A549 (cell line): Measurements from ENCODE around the gene TUBB1. TPM values are rescaled to one million over a fixed set of nuclear protein-coding genes. Genes with fewer than 3 reads are reported as not detected.
"Not testable (repeated sequence)": the region's sequence is repeated elsewhere in the genome, so short reads cannot be mapped to it uniquely, and the experiment has no call there.

Source experiments
- ATAC-seq, 2 experiments: fragments of 200-7000 bp in 1 of 2; fragments of >200 bp in 1 of 2; cut with Nextera tagmentation in 1 of 2; cut with Tn5 transposase in 1 of 2; 3 replicates each; pipeline versions ENCODE4 v1.8.0 to v1.9.1; 2018 to 2020; ENCODE audit warnings: mild to moderate bottlenecking in 1 of 2, moderate library complexity in 1 of 2
- CTCF ChIA-PET: fragments of 300-600 bp; sonication (Branson Sonifier 250); formaldehyde crosslinking; extraction: SDS; loops from one replicate; lab custom pipeline; 2021; ENCODE audit warnings: antibody characterized with exemption, inconsistent platforms; lab: Yijun Ruan, JAX
- POLR2A ChIA-PET: fragments of 350-600 bp; formaldehyde crosslinking; extraction: SDS; loops from one replicate; lab custom pipeline; 2021; ENCODE audit warnings: antibody characterized with exemption, inconsistent platforms; lab: Yijun Ruan, JAX
- DNase-seq, 2 experiments: peaks; one replicate each; pipeline versions ENCODE4 v3.0.0 to v3.0.0-alpha.2; 2011 to 2016; ENCODE audit warnings: low read depth in 1 of 2, low spot score in 1 of 2
- FAIRE-seq: peaks from 2 replicates; lab custom pipeline; 2011; peaks lifted over from hg19 to GRCh38; lab: Jason Lieb, UNC
- H3K27ac ChIP-seq, 2 experiments: fragments of >200 bp; sonication (Bioruptor Twin); formaldehyde crosslinking; 3 replicates each; pipeline ENCODE4 v1.5.1; 2016 to 2017
- H3K4me1 ChIP-seq: fragments of >200 bp; sonication (Bioruptor Twin); formaldehyde crosslinking; 3 replicates; pipeline ENCODE4 v1.6.1; 2016
- H3K4me2 ChIP-seq: fragments of >200 bp; sonication (Bioruptor Twin); formaldehyde crosslinking; 3 replicates; pipeline ENCODE4 v1.6.1; 2016
- H3K4me3 ChIP-seq: fragments of >200 bp; sonication (Bioruptor Twin); formaldehyde crosslinking; 3 replicates; pipeline ENCODE4 v1.5.1; 2016
- H3K9me3 ChIP-seq: fragments of >200 bp; sonication (Bioruptor Twin); formaldehyde crosslinking; 3 replicates; pipeline ENCODE4 v1.6.1; 2016
- BHLHE40 ChIP-seq: IDR thresholded peaks from 2 replicates; pipeline ENCODE4 v1.6.1; 2012; ENCODE audit warnings: low read depth, low read length, inconsistent platforms
- CBX2 ChIP-seq: fragments of 200-600 bp; sonication (generic); IDR thresholded peaks from 2 replicates; pipeline ENCODE4 v1.6.1; 2016; ENCODE audit warnings: low read depth, mild to moderate bottlenecking, borderline replicate concordance
- CEBPB ChIP-seq, 2 experiments: fragments of >200 bp in 1 of 2; sonication (Bioruptor Twin) in 1 of 2; formaldehyde crosslinking in 1 of 2; IDR thresholded peaks; 2 replicates each; pipeline ENCODE4 v1.6.1; 2012 to 2016
- CHD2 ChIP-seq: fragments of 150-350 bp; IDR thresholded peaks from 2 replicates; pipeline ENCODE4 v1.6.1; 2014; ENCODE audit warnings: low read length; ENCODE audit not compliant: partially characterized antibody
- ESRRA ChIP-seq: fragments of 150-350 bp; IDR thresholded peaks from 2 replicates; pipeline ENCODE4 v1.6.1; 2014; ENCODE audit warnings: mild to moderate bottlenecking, low read length, borderline replicate concordance
- FOSB ChIP-seq: fragments of 250-450 bp; sonication (Bioruptor Pico); IDR thresholded peaks from 2 replicates; pipeline ENCODE4 v1.5.0; 2020; ENCODE audit warnings: mild to moderate bottlenecking, moderate library complexity
- HDAC2 ChIP-seq: fragments of 200-600 bp; sonication (generic); IDR thresholded peaks from 2 replicates; pipeline ENCODE4 v1.6.1; 2016
- HOXA7 ChIP-seq: fragments of 250-450 bp; sonication (Bioruptor Pico); IDR thresholded peaks from 2 replicates; pipeline ENCODE4 v1.5.0; 2020; ENCODE audit warnings: mild to moderate bottlenecking, moderate library complexity
- HOXB13 ChIP-seq: fragments of 250-450 bp; sonication (Bioruptor Pico); IDR thresholded peaks from 2 replicates; pipeline ENCODE4 v1.5.0; 2020; ENCODE audit warnings: low read depth, mild to moderate bottlenecking, moderate library complexity
- HOXB5 ChIP-seq: fragments of 250-450 bp; sonication (Bioruptor Pico); IDR thresholded peaks from 2 replicates; pipeline ENCODE4 v1.5.0; 2020; ENCODE audit warnings: mild to moderate bottlenecking, moderate library complexity
- KDM1A ChIP-seq: fragments of 200-600 bp; sonication (generic); IDR thresholded peaks from 2 replicates; pipeline ENCODE4 v1.6.1; 2016; ENCODE audit warnings: low read depth, mild to moderate bottlenecking
- MAX ChIP-seq: IDR thresholded peaks from 2 replicates; pipeline ENCODE4 v1.6.1; 2012
- MAZ ChIP-seq: fragments of 150-350 bp; IDR thresholded peaks from 2 replicates; pipeline ENCODE4 v1.6.1; 2014; ENCODE audit warnings: antibody characterized with exemption, low read depth, low read length, borderline replicate concordance
- MYC ChIP-seq: IDR thresholded peaks from 2 replicates; pipeline ENCODE4 v1.6.1; 2012; ENCODE audit warnings: mild to moderate bottlenecking, inconsistent platforms, low read length, improper control_type of control experiment, borderline replicate concordance
- POLR2AphosphoS2 ChIP-seq: conservative IDR thresholded peaks from 2 replicates; pipeline ENCODE4 v1.6.1; 2012; ENCODE audit warnings: low read length, improper control_type of control experiment, inconsistent platforms
- ZNF302 ChIP-seq: fragments of 250-450 bp; sonication (Bioruptor Pico); IDR thresholded peaks from 2 replicates; pipeline ENCODE4 v1.9.0; 2021; ENCODE audit warnings: inconsistent platforms, mild to moderate bottlenecking, moderate library complexity
- WGBS: methylation state at CpG from one replicate; pipeline ENCODE4 v1.1.6; 2017; ENCODE audit errors: missing lambda C conversion rate; 5-methylcytosine and 5-hydroxymethylcytosine counted together
- polyA plus RNA-seq, 4 experiments: library from polyadenylated mRNA; depleted of rRNA in 3 of 4; stranded (reverse); fragments of >200 nt; fragmentation: RNase III in 1 of 4; extraction: RNeasy Plus Mini Kit Qiagen cat#74134 plus additional on column Dnase treatment in 1 of 4; gene quantifications; 2 replicates in 3 of 4; 3 replicates in 1 of 4; pipeline ENCODE4 v1.2.3, GENCODE V29; 2011 to 2017
- TF ChIP-seq, protein P1 (sequence below): fragments of >200 bp; sonication (Bioruptor Twin); formaldehyde crosslinking; IDR thresholded peaks from 3 replicates; pipeline ENCODE4 v1.5.1; 2016
- TF ChIP-seq, protein P2 (sequence below): IDR thresholded peaks from 2 replicates; pipeline ENCODE4 v1.6.1; 2012

Gene TUBB1
- polyA plus RNA-seq, 2 of the 4 experiments (the other 2 are of a cell fraction): 0.03 TPM; not detected in 1

- TF ChIP-seq, protein P1, sequence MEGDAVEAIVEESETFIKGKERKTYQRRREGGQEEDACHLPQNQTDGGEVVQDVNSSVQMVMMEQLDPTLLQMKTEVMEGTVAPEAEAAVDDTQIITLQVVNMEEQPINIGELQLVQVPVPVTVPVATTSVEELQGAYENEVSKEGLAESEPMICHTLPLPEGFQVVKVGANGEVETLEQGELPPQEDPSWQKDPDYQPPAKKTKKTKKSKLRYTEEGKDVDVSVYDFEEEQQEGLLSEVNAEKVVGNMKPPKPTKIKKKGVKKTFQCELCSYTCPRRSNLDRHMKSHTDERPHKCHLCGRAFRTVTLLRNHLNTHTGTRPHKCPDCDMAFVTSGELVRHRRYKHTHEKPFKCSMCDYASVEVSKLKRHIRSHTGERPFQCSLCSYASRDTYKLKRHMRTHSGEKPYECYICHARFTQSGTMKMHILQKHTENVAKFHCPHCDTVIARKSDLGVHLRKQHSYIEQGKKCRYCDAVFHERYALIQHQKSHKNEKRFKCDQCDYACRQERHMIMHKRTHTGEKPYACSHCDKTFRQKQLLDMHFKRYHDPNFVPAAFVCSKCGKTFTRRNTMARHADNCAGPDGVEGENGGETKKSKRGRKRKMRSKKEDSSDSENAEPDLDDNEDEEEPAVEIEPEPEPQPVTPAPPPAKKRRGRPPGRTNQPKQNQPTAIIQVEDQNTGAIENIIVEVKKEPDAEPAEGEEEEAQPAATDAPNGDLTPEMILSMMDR: no peak
- TF ChIP-seq FOSB: no peak
- TF ChIP-seq ESRRA: no peak
- no peak for TF ChIP-seq POLR2AphosphoS2
- no peak for TF ChIP-seq MAX
- no peak for TF ChIP-seq HOXA7
- no peak for TF ChIP-seq HDAC2
Measured at GRCh38 chr20:59010995-59011873, 8.0 kb upstream of the TUBB1 start (continued).

DNA sequence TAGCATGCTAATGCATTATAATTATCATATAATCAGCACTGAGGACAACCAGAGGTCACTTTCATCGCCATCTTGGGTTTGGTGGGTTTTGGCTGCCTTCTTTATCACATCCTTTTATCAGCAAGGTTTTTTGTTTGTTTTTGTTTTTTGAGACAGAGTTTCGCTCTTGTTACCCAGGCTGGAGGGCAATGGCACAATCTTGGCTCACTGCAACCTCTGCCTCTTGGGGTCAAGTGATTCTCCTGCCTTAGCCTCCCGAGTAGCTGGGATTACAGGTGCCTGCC, 7.4 kb upstream of the TUBB1 start:
- H3K27ac ChIP-seq, H3K4me3 ChIP-seq, DNase-seq, POLR2A ChIA-PET, H3K9me3 ChIP-seq, H3K4me2 ChIP-seq, FAIRE-seq, CTCF ChIA-PET, H3K4me1 ChIP-seq, ATAC-seq: not testable (repeated sequence)
- WGBS: 89% methylated on average over 3 of the region's 3 CpGs

DNA sequence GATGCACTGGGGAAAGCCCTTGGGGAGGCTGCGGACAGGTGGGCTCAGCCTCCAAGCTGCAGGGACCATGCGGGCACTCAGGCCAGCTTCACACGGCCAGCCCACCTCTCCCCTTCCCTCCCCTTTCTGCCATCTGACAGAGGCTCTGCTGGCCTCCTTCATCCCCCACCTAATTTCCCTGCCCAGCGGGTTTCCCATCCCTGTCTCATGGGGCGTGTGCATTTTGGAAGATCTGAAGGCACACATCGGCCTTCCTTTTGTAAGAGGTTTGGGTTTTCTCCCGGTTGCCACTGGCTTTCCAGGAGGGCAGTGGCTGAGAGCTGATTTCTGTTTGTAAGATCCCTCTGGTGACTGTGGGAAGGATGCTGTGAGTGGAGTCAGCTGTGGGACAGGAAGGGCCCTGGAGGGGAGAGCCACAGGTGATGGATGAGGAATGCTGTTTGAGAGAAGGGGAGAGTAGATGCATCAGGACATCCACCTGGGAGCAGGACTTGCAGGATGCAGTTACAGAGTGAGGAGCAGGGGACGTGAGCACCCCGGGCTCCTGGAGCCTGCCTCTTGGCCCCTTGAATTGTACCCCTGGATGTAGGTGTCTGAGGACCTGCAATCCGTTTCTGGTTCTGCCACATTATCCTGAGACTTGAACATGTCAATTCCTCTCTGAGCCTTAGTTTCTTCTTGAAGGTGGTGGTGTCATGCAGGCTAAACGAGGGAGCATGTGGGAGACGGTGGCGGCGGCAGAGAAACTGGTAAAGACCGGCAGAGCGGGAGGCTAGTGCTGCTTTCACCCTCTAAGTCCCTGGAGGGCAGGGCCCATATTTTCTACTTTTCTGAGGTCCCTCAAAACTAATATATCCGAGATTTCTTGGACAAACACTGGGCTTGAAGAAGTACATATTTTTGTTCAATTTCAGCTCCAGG, 5.9 kb upstream of the TUBB1 start:
- ATAC-seq: no peak
- Histone ChIP-seq H3K4me2 (no peak overlapping the region), H3K4me3 (no peak overlapping the region), H3K27ac (no peak overlapping the region), H3K4me1 (no peaks in the 10 kb centered on the region), H3K9me3 (no peaks in the 10 kb centered on the region)
- TF ChIP-seq CBX2 (no peak), KDM1A (no peak), MAZ (no peak), CHD2 (no peak), HOXB5 (no peak), MYC (no peak), ZNF302 (CRISPR knock-in tag) (no peak), BHLHE40 (no peak), CEBPB (IDR thresholded peaks at IDR 0.05) (no peak), HDAC2 (no peak), HOXB13 (CRISPR knock-in tag) (no peak)
- TF ChIP-seq, protein P2, sequence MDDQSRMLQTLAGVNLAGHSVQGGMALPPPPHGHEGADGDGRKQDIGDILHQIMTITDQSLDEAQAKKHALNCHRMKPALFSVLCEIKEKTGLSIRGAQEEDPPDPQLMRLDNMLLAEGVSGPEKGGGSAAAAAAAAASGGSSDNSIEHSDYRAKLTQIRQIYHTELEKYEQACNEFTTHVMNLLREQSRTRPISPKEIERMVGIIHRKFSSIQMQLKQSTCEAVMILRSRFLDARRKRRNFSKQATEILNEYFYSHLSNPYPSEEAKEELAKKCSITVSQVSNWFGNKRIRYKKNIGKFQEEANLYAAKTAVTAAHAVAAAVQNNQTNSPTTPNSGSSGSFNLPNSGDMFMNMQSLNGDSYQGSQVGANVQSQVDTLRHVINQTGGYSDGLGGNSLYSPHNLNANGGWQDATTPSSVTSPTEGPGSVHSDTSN: no peak
- no peak for FAIRE-seq
- POLR2A ChIA-PET: no interaction called here
- DNase-seq: no peak
- WGBS: 82% methylated on average over 15 of the region's 17 CpGs
- CTCF ChIA-PET: interaction anchor here (0.7 kb wide), 1 partner anchor 9 kb away, joined by 3 read pairs; no protein-coding TSS in a partner anchor
